Parathyroid adenoma (tissue), 2 donors: ENCODE measurements around the gene HACE1.
"Not testable (repeated sequence)": the region's sequence is repeated elsewhere in the genome, so short reads cannot be mapped to it uniquely, and the experiment has no call there.

Source experiments
- H2AFZ ChIP-seq: fragments of 300-600 bp; sonication (generic); one replicate; pipeline ENCODE4 v1.7.0; 2017; ENCODE audit warnings: antibody characterized with exemption, mild to moderate bottlenecking
- H3K27ac ChIP-seq: fragments of 300-600 bp; sonication (generic); one replicate; pipeline ENCODE4 v1.7.0; 2017
- H3K27me3 ChIP-seq: fragments of 300-600 bp; sonication (generic); one replicate; pipeline ENCODE4 v1.7.0; 2017; ENCODE audit warnings: low read length; ENCODE audit not compliant: control insufficient read depth, insufficient read depth
- H3K36me3 ChIP-seq: fragments of 300-600 bp; sonication (generic); one replicate; pipeline ENCODE4 v1.7.0; 2017; ENCODE audit warnings: low read length; ENCODE audit not compliant: control insufficient read depth, insufficient read depth
- H3K4me1 ChIP-seq: fragments of 300-600 bp; sonication (generic); one replicate; pipeline ENCODE4 v1.7.0; 2017; ENCODE audit warnings: control low read depth
- H3K4me2 ChIP-seq: fragments of 300-600 bp; sonication (generic); one replicate; pipeline ENCODE4 v1.7.0; 2017; ENCODE audit warnings: low read length
- H3K4me3 ChIP-seq: fragments of 300-600 bp; sonication (generic); one replicate; pipeline ENCODE4 v1.7.0; 2017; ENCODE audit warnings: low read depth, low read length
- H3K79me2 ChIP-seq: fragments of 300-600 bp; sonication (generic); one replicate; pipeline ENCODE4 v1.7.0; 2017; ENCODE audit warnings: control low read depth
- H3K9ac ChIP-seq: fragments of 300-600 bp; sonication (generic); one replicate; pipeline ENCODE4 v1.7.0; 2017; ENCODE audit warnings: mild to moderate bottlenecking
- H3K9me3 ChIP-seq: fragments of 300-600 bp; sonication (generic); one replicate; pipeline ENCODE4 v1.7.0; 2017; ENCODE audit warnings: low read length; ENCODE audit not compliant: control insufficient read depth
- TF ChIP-seq, protein P1 (sequence below): fragments of 300-600 bp; sonication (generic); IDR thresholded peaks from one replicate; pipeline ENCODE4 v1.7.0; 2017; ENCODE audit warnings: antibody characterized with exemption, mild to moderate bottlenecking
- donor health status: primary hyperparathyroidism.

HACE1 gene

DNA sequence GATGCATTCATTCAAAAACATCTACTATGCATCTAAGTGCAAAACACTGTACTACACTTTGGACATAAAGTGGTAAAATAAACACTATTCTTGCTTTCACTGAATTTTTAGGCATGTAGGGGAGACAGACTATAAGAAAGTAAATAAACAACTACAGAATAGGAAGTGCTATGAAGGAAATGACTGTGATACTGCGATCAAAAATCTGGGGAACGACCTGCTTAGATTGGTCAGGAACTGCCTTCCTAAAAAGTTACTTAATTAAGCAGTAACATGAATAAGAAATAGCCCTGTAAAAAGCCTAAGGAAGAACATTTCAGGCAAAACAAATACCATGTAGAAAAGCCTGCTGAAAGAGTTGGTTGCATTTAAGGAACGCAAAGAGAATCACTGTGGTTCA is 50.6 kb downstream of the HACE1 start:
- TF ChIP-seq, protein P1, sequence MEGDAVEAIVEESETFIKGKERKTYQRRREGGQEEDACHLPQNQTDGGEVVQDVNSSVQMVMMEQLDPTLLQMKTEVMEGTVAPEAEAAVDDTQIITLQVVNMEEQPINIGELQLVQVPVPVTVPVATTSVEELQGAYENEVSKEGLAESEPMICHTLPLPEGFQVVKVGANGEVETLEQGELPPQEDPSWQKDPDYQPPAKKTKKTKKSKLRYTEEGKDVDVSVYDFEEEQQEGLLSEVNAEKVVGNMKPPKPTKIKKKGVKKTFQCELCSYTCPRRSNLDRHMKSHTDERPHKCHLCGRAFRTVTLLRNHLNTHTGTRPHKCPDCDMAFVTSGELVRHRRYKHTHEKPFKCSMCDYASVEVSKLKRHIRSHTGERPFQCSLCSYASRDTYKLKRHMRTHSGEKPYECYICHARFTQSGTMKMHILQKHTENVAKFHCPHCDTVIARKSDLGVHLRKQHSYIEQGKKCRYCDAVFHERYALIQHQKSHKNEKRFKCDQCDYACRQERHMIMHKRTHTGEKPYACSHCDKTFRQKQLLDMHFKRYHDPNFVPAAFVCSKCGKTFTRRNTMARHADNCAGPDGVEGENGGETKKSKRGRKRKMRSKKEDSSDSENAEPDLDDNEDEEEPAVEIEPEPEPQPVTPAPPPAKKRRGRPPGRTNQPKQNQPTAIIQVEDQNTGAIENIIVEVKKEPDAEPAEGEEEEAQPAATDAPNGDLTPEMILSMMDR, result no peak
- Histone ChIP-seq H3K4me1 (no peaks in the 10 kb centered on the region), H3K36me3 (no peaks in the 10 kb centered on the region), H3K27ac (no peak overlapping the region), H3K9me3 (no peaks in the 10 kb centered on the region), H3K4me2 (no peak overlapping the region), H3K79me2 (peaks cover 4% of the 10 kb centered on the region), H2AFZ (no peak overlapping the region), H3K4me3 (no peak overlapping the region), H3K9ac (no peak overlapping the region), H3K27me3 (no peaks in the 10 kb centered on the region)

DNA sequence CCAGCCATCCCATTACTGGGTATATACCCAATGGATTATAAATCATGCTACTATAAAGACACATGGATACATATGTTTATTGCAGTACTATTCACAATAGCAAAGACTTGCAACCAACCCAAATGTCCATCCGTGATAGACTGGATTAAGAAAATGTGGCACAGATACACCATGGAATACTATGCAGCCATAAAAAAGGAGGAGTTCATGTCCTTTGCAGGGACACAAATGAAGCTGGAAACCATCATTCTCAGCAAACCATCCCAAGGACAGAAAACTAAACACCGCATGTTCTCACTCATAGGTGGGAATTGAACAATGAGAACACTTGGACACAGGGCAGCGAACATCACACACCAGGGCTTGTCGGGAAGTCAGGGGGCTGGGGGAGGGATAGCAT is 54.4 kb downstream of the HACE1 start:
- not testable (repeated sequence) for H3K27ac ChIP-seq, H3K79me2 ChIP-seq, H3K9ac ChIP-seq, H3K27me3 ChIP-seq, H3K9me3 ChIP-seq, H3K4me3 ChIP-seq, H3K36me3 ChIP-seq, H3K4me2 ChIP-seq, H2AFZ ChIP-seq, H3K4me1 ChIP-seq

DNA sequence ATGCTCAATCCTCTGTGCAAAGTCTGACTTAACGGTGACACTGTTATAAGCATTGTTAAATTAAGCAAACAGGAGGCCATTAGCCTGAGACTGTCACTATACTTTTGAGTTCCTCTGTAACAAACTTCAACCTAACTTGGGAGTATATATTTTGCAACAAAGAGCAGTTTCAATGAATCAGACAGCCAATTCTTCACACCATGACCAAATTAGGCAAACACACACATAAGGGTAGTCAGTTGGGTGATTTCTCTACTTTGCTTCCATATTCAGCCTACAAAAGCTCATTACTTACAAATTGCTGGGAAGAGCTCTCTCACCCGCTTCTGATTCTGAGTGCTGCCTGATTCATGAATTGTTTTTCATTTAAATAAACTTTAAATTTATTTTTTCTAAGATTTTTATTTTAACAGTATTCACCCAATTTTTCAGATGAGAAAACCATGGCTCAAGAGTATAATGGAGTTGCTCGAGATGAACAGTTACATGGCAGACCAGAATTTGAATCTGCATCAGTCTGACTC is 60.5 kb downstream of the HACE1 start:
- H3K27me3 ChIP-seq, result no peaks in the 10 kb centered on the region
- TF ChIP-seq, protein P1, result no peak
- no peak overlapping the region for H2AFZ ChIP-seq
- no peak overlapping the region for H3K27ac ChIP-seq
- H3K9ac ChIP-seq, result no peak overlapping the region
- peaks cover 2% of the 10 kb centered on the region for H3K79me2 ChIP-seq
- no peaks in the 10 kb centered on the region for H3K9me3 ChIP-seq
- no peak overlapping the region for H3K4me2 ChIP-seq
- H3K4me1 ChIP-seq, result no peaks in the 10 kb centered on the region
- H3K4me3 ChIP-seq, result no peak overlapping the region
- H3K36me3 ChIP-seq, result no peaks in the 10 kb centered on the region

DNA sequence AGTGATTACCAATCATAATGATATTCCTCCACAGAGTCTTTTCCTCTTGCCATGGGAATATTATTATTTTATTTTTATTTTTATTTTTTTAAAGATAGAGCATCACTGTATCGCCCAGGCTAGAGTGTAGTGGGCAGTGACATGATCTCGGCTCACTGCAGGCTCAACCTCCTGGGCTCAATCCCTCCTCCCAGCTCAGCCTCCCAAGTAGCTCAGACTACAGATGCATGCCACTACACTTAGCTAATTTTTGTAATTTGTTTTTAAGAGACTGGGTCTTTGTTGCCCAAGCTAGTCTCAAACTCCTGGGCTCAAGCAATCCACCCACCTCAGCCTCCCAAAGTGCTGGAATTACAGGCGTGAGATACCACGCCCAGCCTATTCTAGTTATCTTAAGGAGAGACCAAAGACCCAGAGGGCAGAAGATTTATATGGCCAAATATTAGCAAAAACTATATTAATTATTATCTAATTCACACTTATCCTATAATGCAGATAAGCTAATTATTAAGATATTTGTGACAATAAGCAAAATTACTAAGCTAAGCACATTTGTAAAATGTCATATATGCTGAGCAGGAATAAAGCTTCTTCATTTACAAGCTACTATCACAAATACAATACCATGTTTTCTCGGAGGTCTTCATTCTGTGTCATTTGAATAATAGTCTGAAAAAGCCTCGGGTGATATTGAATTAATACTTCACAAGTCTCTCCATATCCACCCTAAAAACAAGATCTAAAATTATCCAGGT is 63.5 kb downstream of the HACE1 start:
- H3K9me3 ChIP-seq, result no peaks in the 10 kb centered on the region
- H3K36me3 ChIP-seq, result no peaks in the 10 kb centered on the region

DNA sequence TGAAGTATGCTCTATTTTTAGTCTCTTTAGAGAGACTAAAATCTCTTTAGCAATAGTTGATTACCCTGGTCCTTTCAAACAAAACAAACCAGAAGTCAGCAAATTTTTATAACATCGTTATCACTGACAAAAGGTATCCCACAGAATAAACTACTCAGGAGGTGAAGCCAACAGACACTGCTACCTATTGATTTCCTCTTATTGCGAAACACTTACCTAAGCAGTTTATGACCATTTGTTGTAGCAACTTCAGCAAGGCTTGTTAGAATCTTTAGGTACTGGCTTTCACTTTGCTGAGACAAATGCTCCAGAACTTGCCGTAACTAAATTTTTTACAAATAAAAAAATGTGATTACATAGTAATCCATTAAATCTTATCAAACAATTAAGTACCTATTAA is 64.4 kb downstream of the HACE1 start:
- H3K36me3 ChIP-seq, result no peaks in the 10 kb centered on the region
- no peak overlapping the region for H2AFZ ChIP-seq
- no peaks in the 10 kb centered on the region for H3K9me3 ChIP-seq
- TF ChIP-seq, protein P1, result no peak
- H3K9ac ChIP-seq, result no peak overlapping the region
- no peak overlapping the region for H3K27ac ChIP-seq
- H3K4me1 ChIP-seq, result no peaks in the 10 kb centered on the region
- H3K79me2 ChIP-seq, result no peaks in the 10 kb centered on the region
- no peaks in the 10 kb centered on the region for H3K27me3 ChIP-seq
- H3K4me2 ChIP-seq, result no peak overlapping the region
- no peak overlapping the region for H3K4me3 ChIP-seq

More for the DNA sequence above, 63.5 kb downstream of the HACE1 start:
- TF ChIP-seq, protein P1, result no peak
- Histone ChIP-seq H3K27me3 (no peaks in the 10 kb centered on the region), H3K4me2 (no peak overlapping the region), H2AFZ (no peak overlapping the region), H3K27ac (no peak overlapping the region), H3K9ac (no peak overlapping the region), H3K4me1 (no peaks in the 10 kb centered on the region), H3K4me3 (no peak overlapping the region), H3K79me2 (peaks cover 2% of the 10 kb centered on the region)
